Progenitor cell of endocrine pancreas (in vitro differentiated cells): ENCODE measurements around the gene TAF15. TPM values are rescaled to one million over a fixed set of nuclear protein-coding genes. Genes with fewer than 3 reads are reported as not detected.
A peak's percentile ranks its signal among the peaks of the same experiment; 100 is the strongest.

Source experiments
- DNase-seq: peaks from one replicate; pipeline ENCODE4 v3.0.0; 2021; ENCODE audit warnings: low spot score; ENCODE audit not compliant: unreplicated experiment
- H3K27ac Mint-ChIP-seq: 2 replicates; pipeline ENCODE4 v1.8.0; 2021; ENCODE audit warnings: mild to moderate bottlenecking, moderate library complexity, mixed read lengths
- H3K27me3 Mint-ChIP-seq: 2 replicates; pipeline ENCODE4 v1.8.0; 2021; ENCODE audit warnings: mixed read lengths
- H3K36me3 Mint-ChIP-seq: 2 replicates; pipeline ENCODE4 v1.8.0; 2022; ENCODE audit warnings: mixed read lengths; ENCODE audit not compliant: insufficient read depth
- H3K4me1 Mint-ChIP-seq: 2 replicates; pipeline ENCODE4 v1.8.0; 2021; ENCODE audit warnings: low read depth, mixed read lengths
- H3K4me3 Mint-ChIP-seq: 2 replicates; pipeline ENCODE4 v1.8.0; 2021; ENCODE audit warnings: low read depth, mild to moderate bottlenecking, moderate library complexity, mixed read lengths
- H3K9me3 Mint-ChIP-seq: 2 replicates; pipeline ENCODE4 v1.8.0; 2021; ENCODE audit warnings: low read depth, mixed read lengths
- CTCF ChIP-seq: fragments of 200-600 bp; sonication (generic); IDR thresholded peaks from one replicate; pipeline ENCODE4 v1.5.0; 2021; ENCODE audit warnings: antibody characterized with exemption, mild to moderate bottlenecking; ENCODE audit not compliant: unreplicated experiment
- total RNA-seq: library from RNA; stranded (reverse); gene quantifications from 2 replicates; pipeline ENCODE4 v1.2.1, GENCODE V29; 2021

TAF15 gene
- total RNA-seq, 1 donor from 2014 or later, result 287 TPM

- Mint-ChIP-seq H3K4me3 (no peak overlapping the region), H3K4me1 (peaks cover 2% of the 10 kb centered on the region), H3K36me3 (no peaks in the 10 kb centered on the region), H3K9me3 (no peaks in the 10 kb centered on the region), H3K27me3 (peaks cover 26% of the 10 kb centered on the region), H3K27ac (no peak overlapping the region)
- TF ChIP-seq CTCF, result no peak
- no peak for DNase-seq
Measured at GRCh38 chr17:35769895-35770486, 39.3 kb upstream of the TAF15 start.

GRCh38 chr17:35773129-35773528 lies 36.2 kb upstream of the TAF15 start:
- no peak overlapping the region for H3K4me3 Mint-ChIP-seq
- H3K9me3 Mint-ChIP-seq, result no peaks in the 10 kb centered on the region
- H3K27ac Mint-ChIP-seq, result no peak overlapping the region
- DNase-seq, result no peak
- H3K36me3 Mint-ChIP-seq, result no peaks in the 10 kb centered on the region
- peaks cover 21% of the 10 kb centered on the region for H3K27me3 Mint-ChIP-seq
- H3K4me1 Mint-ChIP-seq, result peaks cover 2% of the 10 kb centered on the region
- no peak for TF ChIP-seq CTCF

DNA sequence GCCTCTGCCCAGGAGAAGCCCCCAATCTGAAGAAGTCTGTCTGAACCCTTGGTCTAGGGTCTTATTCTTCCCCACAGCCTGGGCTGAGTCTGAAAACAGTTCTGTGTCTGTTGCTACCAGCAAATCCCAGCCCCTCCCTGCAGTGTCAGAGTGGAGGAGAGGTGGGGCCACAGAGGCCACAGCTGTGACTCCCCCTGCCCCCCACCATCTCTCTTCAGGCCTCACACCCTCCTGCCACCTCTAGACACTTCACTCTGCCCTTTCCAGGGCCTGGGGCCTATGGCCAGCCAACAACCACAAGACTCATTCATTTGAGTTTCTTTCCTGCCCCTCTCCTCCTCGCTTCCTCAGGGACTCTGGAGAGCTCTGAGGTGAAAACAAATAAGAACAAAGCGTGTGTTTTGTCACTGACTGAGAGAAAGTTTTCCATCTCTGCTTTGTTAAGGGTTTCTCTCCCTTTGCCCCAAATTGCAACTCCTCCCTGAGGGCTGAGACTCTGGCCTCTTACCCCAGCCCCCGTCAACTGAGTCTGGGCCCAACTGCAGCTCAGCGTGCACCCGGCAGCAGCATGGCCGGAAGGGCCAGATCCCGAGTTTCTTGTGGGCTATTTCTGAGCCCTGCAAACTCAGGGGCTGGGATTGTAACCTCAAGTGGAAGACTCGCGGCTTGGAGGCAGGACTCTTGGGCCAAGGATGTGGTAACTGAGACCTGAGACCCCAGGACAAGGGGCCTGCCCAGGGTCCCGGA lies 35.4 kb upstream of the TAF15 start:
- no peak overlapping the region for H3K4me3 Mint-ChIP-seq
- H3K27ac Mint-ChIP-seq, result peak overlapping the region; percentile 80
- no peaks in the 10 kb centered on the region for H3K36me3 Mint-ChIP-seq
- H3K27me3 Mint-ChIP-seq, result peaks cover 22% of the 10 kb centered on the region
- no peak for TF ChIP-seq CTCF
- no peak for DNase-seq
- H3K9me3 Mint-ChIP-seq, result no peaks in the 10 kb centered on the region
- H3K4me1 Mint-ChIP-seq, result peaks cover 2% of the 10 kb centered on the region

GRCh38 chr17:35774499-35774898 lies 34.8 kb upstream of the TAF15 start:
- no peak for TF ChIP-seq CTCF
- H3K27ac Mint-ChIP-seq, result no peak overlapping the region

GRCh38 chr17:35775039-35775438 lies 34.2 kb upstream of the TAF15 start:
- H3K4me1 Mint-ChIP-seq, result peaks cover 2% of the 10 kb centered on the region
- H3K27ac Mint-ChIP-seq, result no peak overlapping the region
- no peaks in the 10 kb centered on the region for H3K36me3 Mint-ChIP-seq
- H3K4me3 Mint-ChIP-seq, result no peak overlapping the region
- H3K27me3 Mint-ChIP-seq, result peaks cover 23% of the 10 kb centered on the region
- no peak for DNase-seq
- H3K9me3 Mint-ChIP-seq, result no peaks in the 10 kb centered on the region
- no peak for TF ChIP-seq CTCF

More at GRCh38 chr17:35774499-35774898, 34.8 kb upstream of the TAF15 start:
- Mint-ChIP-seq H3K4me1 (peaks cover 2% of the 10 kb centered on the region), H3K36me3 (no peaks in the 10 kb centered on the region), H3K27me3 (peaks cover 23% of the 10 kb centered on the region), H3K4me3 (no peak overlapping the region), H3K9me3 (no peaks in the 10 kb centered on the region)
- no peak for DNase-seq
